HG03066 (cell line): ENCODE results near the gene GPC5.

Source experiments
- ATAC-seq: cut with Tn5 transposase; IDR thresholded peaks from one replicate; pipeline ENCODE4 v1.9.1; 2021; ENCODE audit warnings: low read depth; ENCODE audit not compliant: unreplicated experiment

The GPC5 gene

GRCh38 chr13:91450913-91451312, 52.5 kb downstream of the GPC5 start:
- no peak for ATAC-seq

GRCh38 chr13:91454666-91455065, 56.2 kb downstream of the GPC5 start:
- ATAC-seq = no peak

GRCh38 chr13:91456837-91457236, 58.4 kb downstream of the GPC5 start:
- no peak for ATAC-seq

DNA sequence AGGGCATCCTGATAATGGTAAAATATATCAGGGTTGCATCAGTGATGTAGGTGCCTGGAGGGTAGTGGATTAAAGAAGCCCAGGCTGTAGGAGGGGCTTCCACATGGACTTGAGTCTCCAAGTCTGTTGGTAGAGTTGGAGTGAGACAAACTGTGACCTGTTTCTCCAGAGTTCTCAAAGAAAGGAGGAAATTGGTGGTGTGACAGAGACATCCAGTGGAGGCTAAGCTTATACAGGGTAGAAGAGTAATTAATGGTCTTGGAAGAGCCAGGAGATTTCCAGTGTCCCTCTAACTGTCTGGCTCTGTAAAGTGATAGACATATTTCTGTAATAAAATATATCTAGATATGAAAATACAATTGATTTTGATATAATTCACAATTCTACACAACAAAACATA, 61.1 kb downstream of the GPC5 start:
- no peak for ATAC-seq

GRCh38 chr13:91464336-91464735, 65.9 kb downstream of the GPC5 start:
- no peak for ATAC-seq

- no peak for ATAC-seq
These were observed 68.8 kb downstream of the GPC5 start for GRCh38 chr13:91467236-91467635.

DNA sequence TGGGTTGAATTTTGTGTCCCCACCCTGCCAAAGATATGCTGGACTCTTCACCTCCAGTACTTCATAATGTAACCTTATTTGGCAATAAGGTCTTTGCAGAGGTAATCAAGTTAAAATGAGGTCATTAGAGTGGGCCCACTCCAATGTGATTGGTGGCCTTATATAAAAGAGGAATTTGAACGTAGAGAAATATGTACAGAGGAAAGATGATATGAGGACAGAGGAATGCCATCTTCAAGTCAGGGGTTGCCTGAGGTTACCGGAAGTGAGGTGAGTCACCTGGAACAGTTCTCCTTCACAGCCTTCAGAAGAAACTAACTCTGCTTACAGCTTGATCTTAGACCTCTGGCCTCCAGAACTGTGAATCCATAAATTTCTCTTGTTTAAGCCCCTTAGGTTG, 69.9 kb downstream of the GPC5 start:
- ATAC-seq = no peak

DNA sequence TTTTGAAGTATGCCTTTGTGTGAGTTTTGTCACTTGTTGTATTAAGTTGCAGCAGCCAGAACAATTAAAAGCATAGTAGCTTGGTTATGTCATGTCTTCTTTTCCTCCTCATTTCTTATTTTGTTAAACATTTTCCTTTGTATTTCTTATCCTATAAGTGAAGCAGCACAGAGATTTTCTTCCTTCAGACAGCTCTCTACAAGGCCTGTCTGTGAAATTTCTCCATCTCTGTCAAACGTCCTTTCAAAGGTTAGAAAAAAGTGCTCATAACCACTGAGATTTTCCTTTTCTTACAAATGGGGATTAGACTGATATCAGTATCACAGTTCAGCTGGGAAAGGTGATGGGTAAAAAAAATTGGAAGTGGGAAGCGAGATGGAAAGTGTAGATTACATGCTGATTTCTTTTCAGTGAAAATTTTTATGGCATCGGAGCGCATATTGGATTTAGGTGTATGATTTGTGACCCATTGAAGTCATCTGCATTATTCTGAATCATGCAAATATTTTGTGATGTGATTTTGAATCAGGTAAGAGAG, 71.7 kb downstream of the GPC5 start:
- ATAC-seq = no peak

DNA sequence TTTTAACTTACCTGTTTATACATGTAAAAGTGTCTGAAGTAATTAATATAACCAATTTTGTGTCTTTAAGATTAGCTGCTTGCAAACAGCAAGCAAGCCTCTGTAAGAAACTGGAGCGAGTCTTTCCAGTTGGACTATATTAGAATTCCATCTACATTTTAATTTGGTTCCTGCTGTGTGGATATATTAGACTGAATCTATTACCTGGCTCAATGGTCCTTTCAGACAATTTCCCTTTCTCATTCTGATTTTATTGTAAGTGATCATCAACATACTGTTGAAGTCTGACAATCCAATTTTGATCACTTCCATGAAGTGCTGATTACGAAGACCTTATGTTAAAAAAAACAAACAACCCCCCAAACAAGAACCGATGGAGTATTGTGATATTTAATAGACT, 72.3 kb downstream of the GPC5 start:
- ATAC-seq = no peak

DNA sequence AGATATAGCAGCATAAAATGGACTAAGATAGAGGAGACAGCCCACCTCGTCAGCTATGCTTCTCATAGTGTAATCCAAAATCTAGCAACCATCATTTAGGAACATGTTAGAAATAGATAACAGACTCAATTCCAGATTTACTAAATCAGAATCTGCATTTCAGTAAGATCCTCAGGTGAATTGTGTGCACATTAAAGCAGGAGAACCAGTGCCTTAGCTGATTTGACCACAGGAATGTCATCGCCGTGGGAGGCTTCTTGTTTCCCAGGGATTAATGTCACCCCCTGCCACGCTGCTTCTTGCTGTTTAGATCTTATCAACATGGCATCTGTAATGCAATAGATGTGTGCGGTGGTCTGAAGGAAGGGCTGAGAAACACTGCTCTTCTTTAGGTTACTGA, 84.0 kb downstream of the GPC5 start:
- ATAC-seq = no peak

- no peak for ATAC-seq
These were observed 93.6 kb downstream of the GPC5 start for GRCh38 chr13:91491980-91492379.

- ATAC-seq = no peak
These were observed 95.0 kb downstream of the GPC5 start for GRCh38 chr13:91493442-91493841.

DNA sequence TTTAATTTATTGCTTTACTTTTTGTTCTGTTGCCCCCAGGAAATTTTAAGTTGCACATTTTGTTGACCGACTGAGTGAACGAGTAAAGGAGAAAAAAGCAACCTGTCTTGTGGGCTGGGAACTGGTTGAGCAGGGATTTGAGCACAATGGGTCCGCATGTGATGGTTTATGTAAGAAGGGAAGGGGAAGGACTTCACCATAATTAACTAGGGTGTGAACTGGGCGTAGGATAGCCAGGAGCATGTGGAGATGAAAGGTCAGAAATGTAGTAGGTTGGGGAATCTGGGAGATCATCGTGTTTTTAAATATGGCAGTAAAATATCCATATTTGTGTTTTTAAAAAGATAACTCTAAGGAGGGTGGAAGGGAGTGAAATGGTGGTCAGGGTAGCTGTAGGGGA, 99.9 kb downstream of the GPC5 start:
- ATAC-seq = no peak

DNA sequence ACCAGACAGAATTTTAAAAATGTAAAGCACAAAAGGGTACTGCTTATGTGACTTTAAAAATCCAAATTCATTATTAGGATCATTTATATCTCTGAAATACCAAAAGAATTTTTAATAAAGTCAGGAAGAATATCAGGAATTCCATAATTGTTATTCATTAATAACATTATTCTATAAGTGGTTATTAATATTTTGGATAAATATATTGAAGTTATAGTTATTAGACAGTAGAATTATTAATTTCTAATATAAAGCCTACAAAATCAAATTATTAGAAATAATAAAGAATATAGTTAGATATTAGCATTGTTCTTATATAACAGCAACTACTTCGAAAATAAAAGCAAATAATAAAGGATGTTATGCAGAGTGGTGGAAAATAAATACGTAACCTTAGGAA, 105.8 kb downstream of the GPC5 start:
- no peak for ATAC-seq

DNA sequence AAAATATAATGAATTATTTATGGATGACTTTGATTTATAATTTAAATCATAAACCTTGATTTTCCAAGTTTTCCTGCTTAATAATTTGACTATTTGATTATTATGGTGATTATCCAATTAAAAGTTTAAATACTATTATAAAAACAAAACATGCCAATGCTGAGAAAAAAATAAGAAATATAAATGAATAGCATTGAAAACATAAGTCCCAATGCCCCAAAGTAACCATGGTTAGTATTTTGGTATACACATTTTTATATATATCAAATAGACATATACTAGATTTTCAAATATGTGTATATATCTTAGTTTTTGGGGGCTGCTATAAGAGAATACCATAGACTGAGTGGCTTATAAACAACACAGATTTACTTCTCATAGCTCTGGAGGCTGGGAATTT, 108.3 kb downstream of the GPC5 start:
- no peak for ATAC-seq

- ATAC-seq = no peak
These were observed 111.6 kb downstream of the GPC5 start for GRCh38 chr13:91510058-91510457.

- ATAC-seq = no peak
These were observed 115.4 kb downstream of the GPC5 start for GRCh38 chr13:91513790-91514189.

- ATAC-seq = no peak
These were observed 118.4 kb downstream of the GPC5 start for GRCh38 chr13:91516799-91517198.

DNA sequence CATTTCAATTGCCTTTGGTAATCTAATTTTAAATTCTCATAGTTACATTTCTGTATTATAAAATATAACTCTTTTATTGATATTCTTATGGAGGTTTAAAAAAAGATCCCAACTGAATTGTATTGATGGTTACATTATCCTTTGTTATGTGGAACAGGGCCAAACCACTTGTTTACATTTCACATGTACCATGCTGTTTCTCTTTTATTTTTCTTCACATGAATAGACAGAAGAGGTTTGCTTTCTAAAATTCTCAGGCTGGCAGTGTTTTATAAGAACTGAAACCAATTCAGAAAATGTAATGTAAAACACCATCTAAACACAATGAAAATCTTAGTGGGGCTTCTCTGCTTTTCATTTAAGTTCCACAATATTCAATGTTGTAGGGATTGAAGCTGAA, 122.5 kb downstream of the GPC5 start:
- ATAC-seq = no peak

DNA sequence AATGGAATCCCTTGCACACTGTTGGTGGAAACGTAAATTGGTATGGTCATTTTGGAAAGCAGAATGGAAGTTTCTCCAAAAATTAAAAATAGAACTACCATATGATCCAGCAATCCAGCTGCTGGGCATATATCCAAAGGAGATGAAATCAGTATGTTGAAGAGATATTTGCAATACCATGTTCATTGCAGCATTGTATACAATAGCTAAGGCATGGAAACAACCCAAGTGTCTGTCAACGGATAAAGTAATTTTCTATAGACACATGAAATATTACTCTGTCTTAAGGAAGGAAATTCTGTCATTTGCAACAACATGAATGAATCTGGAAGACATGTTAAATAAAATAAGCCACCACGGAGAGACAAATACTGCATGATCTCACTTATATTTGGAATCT, 124.7 kb downstream of the GPC5 start:
- ATAC-seq = no peak

- ATAC-seq = no peak
These were observed 128.2 kb downstream of the GPC5 start for GRCh38 chr13:91526543-91527033.

- no peak for ATAC-seq
These were observed 131.5 kb downstream of the GPC5 start for GRCh38 chr13:91529739-91530482.
